IPS DF 6.9 (cell line): Measurements from ENCODE around the gene SPTLC2.

Experiments used
- DNase-seq: peaks from one replicate; pipeline ENCODE4 v3.0.0-alpha.2; 2013; ENCODE audit warnings: low read depth, low spot score
- H3K27ac ChIP-seq: one replicate; pipeline ENCODE4 v1.5.1; 2013; ENCODE audit warnings: low read length, control low read depth
- H3K27me3 ChIP-seq: 2 replicates; pipeline ENCODE4 v1.6.1; 2013; ENCODE audit warnings: mild to moderate bottlenecking, low read length; ENCODE audit not compliant: control insufficient read depth, insufficient read depth
- H3K36me3 ChIP-seq: 2 replicates; pipeline ENCODE4 v1.6.1; 2013; ENCODE audit warnings: low read length; ENCODE audit not compliant: control insufficient read depth, insufficient read depth
- H3K4me1 ChIP-seq: 2 replicates; pipeline ENCODE4 v1.6.1; 2013; ENCODE audit warnings: low read length; ENCODE audit not compliant: control insufficient read depth, insufficient read depth
- H3K4me3 ChIP-seq: 2 replicates; pipeline ENCODE4 v1.5.1; 2013; ENCODE audit warnings: mild to moderate bottlenecking, low read length
- H3K9me3 ChIP-seq: 2 replicates; pipeline ENCODE4 v1.6.1; 2013; ENCODE audit warnings: low read length, inconsistent platforms; ENCODE audit not compliant: control insufficient read depth, insufficient read depth
- WGBS: extraction: QIAGEN DNeasy Blood & Tissue Kit; methylation state at CpG from one replicate; pipeline ENCODE4 v1.1.7; 2013; ENCODE audit warnings: mixed read lengths, missing lambda C conversion rate; ENCODE audit not compliant: insufficient read length, insufficient coverage; 5-methylcytosine and 5-hydroxymethylcytosine counted together

The SPTLC2 gene

GRCh38 chr14:77623201-77623600, 6.8 kb upstream of the SPTLC2 start:
- H3K4me3 ChIP-seq, result no peak overlapping the region
- H3K27me3 ChIP-seq, result no peaks in the 10 kb centered on the region
- no peak for DNase-seq
- WGBS, result no CpG with 5 or more reads among the region's 1 CpG
- H3K36me3 ChIP-seq, result no peaks in the 10 kb centered on the region
- H3K27ac ChIP-seq, result no peak overlapping the region
- H3K9me3 ChIP-seq, result no peaks in the 10 kb centered on the region
- no peaks in the 10 kb centered on the region for H3K4me1 ChIP-seq

- no CpG with 5 or more reads among the region's 1 CpG for WGBS
- H3K9me3 ChIP-seq, result no peaks in the 10 kb centered on the region
- DNase-seq, result no peak
- H3K4me1 ChIP-seq, result no peaks in the 10 kb centered on the region
- H3K36me3 ChIP-seq, result no peaks in the 10 kb centered on the region
- H3K27me3 ChIP-seq, result no peaks in the 10 kb centered on the region
- H3K4me3 ChIP-seq, result no peak overlapping the region
- no peak overlapping the region for H3K27ac ChIP-seq
Observed at GRCh38 chr14:77622366-77622961, 6.0 kb upstream of the SPTLC2 start.

- Histone ChIP-seq H3K36me3 (no peaks in the 10 kb centered on the region; the same call in 1 of the 2 replicates), H3K4me1 (no peaks in the 10 kb centered on the region), H3K27ac (no peak overlapping the region), H3K27me3 (no peaks in the 10 kb centered on the region), H3K9me3 (no peaks in the 10 kb centered on the region), H3K4me3 (no peak overlapping the region)
- DNase-seq, result no peak
- WGBS, result no CpG with 5 or more reads among the region's 16 CpGs
Observed at GRCh38 chr14:77620222-77620870, 3.9 kb upstream of the SPTLC2 start.

GRCh38 chr14:77618381-77618970, 2.0 kb upstream of the SPTLC2 start:
- H3K27ac ChIP-seq, result no peak overlapping the region
- WGBS, result no CpG with 5 or more reads among the region's 6 CpGs
- DNase-seq, result no peak
- H3K4me3 ChIP-seq, result no peak overlapping the region
- no peaks in the 10 kb centered on the region; the same call in 1 of the 2 replicates for H3K36me3 ChIP-seq
- H3K27me3 ChIP-seq, result no peaks in the 10 kb centered on the region
- H3K9me3 ChIP-seq, result no peaks in the 10 kb centered on the region
- no peaks in the 10 kb centered on the region; the same call in 1 of the 2 replicates for H3K4me1 ChIP-seq

- Histone ChIP-seq H3K9me3 (no peaks in the 10 kb centered on the region), H3K27ac (no peak overlapping the region), H3K27me3 (no peaks in the 10 kb centered on the region), H3K4me1 (no peaks in the 10 kb centered on the region; the same call in 1 of the 2 replicates), H3K4me3 (peak overlapping the region; percentile 100), H3K36me3 (no peaks in the 10 kb centered on the region; the same call in 1 of the 2 replicates)
- no peak for DNase-seq
- WGBS, result no CpG with 5 or more reads among the region's 32 CpGs
Observed at GRCh38 chr14:77616133-77616453, 344 bp downstream of the SPTLC2 start.

GRCh38 chr14:77615361-77616132, 890 bp downstream of the SPTLC2 start:
- no peak for DNase-seq
- Histone ChIP-seq H3K27me3 (no peaks in the 10 kb centered on the region), H3K4me3 (peak overlapping the region; percentile 100), H3K4me1 (no peaks in the 10 kb centered on the region; the same call in 1 of the 2 replicates), H3K36me3 (no peaks in the 10 kb centered on the region; the same call in 1 of the 2 replicates), H3K27ac (no peak overlapping the region), H3K9me3 (no peaks in the 10 kb centered on the region)
- no CpG with 5 or more reads among the region's 16 CpGs for WGBS

- WGBS, result no CpG with 5 or more reads among the region's 1 CpG
- Histone ChIP-seq H3K9me3 (no peaks in the 10 kb centered on the region), H3K27me3 (no peaks in the 10 kb centered on the region), H3K36me3 (no peaks in the 10 kb centered on the region; the same call in 1 of the 2 replicates), H3K4me3 (no peak overlapping the region), H3K4me1 (no peaks in the 10 kb centered on the region; the same call in 1 of the 2 replicates), H3K27ac (no peak overlapping the region)
- no peak for DNase-seq
Observed at GRCh38 chr14:77613201-77613600, 3.2 kb downstream of the SPTLC2 start.

GRCh38 chr14:77612011-77612620, 4.3 kb downstream of the SPTLC2 start:
- DNase-seq, result no peak
- no CpG with 5 or more reads among the region's 2 CpGs for WGBS
- Histone ChIP-seq H3K27ac (no peak overlapping the region), H3K9me3 (no peaks in the 10 kb centered on the region), H3K36me3 (no peaks in the 10 kb centered on the region; the same call in 1 of the 2 replicates), H3K4me1 (no peaks in the 10 kb centered on the region; the same call in 1 of the 2 replicates), H3K27me3 (no peaks in the 10 kb centered on the region), H3K4me3 (no peak overlapping the region)

GRCh38 chr14:77610553-77610952, 5.9 kb downstream of the SPTLC2 start:
- WGBS, result no CpG with 5 or more reads among the region's 3 CpGs
- Histone ChIP-seq H3K9me3 (no peaks in the 10 kb centered on the region), H3K27me3 (no peaks in the 10 kb centered on the region), H3K36me3 (no peaks in the 10 kb centered on the region), H3K4me3 (no peak overlapping the region), H3K4me1 (no peaks in the 10 kb centered on the region; the same call in 1 of the 2 replicates), H3K27ac (no peak overlapping the region)
- DNase-seq, result no peak

- Histone ChIP-seq H3K36me3 (no peaks in the 10 kb centered on the region), H3K4me3 (no peak overlapping the region), H3K27me3 (no peaks in the 10 kb centered on the region), H3K27ac (no peak overlapping the region), H3K9me3 (no peaks in the 10 kb centered on the region), H3K4me1 (no peaks in the 10 kb centered on the region)
- no peak for DNase-seq
- WGBS, result no CpG with 5 or more reads among the region's 3 CpGs
Observed at GRCh38 chr14:77609922-77610321, 6.5 kb downstream of the SPTLC2 start.
